CD14-positive monocyte (primary cell): Measurements from ENCODE around the gene USP47. TPM values are rescaled to one million over a fixed set of nuclear protein-coding genes. Genes with fewer than 3 reads are reported as not detected.

Source experiments
- DNase-seq, 3 donors: peaks; one replicate each; pipeline ENCODE4 v3.0.0-alpha.2; 2011 to 2022
- H2AFZ ChIP-seq: 2 replicates; pipeline ENCODE4 v1.6.0; 2012; ENCODE audit warnings: mild to moderate bottlenecking, low read depth, low read length, inconsistent platforms; ENCODE audit not compliant: insufficient read depth, poor library complexity, severe bottlenecking
- H3K27ac ChIP-seq, 2 donors: 1 replicate in 1 of 2; 2 replicates in 1 of 2; pipeline ENCODE4 v1.5.1; 2012 to 2013; ENCODE audit warnings: low read length in 2 of 2, control low read depth in 1 of 2, inconsistent platforms in 1 of 2, low read depth in 1 of 2, mild to moderate bottlenecking in 1 of 2
- H3K27me3 ChIP-seq, 2 donors: one replicate each; pipeline versions ENCODE4 v1.6.0 to v1.6.1; 2011 to 2013; ENCODE audit warnings: low read length in 2 of 2; ENCODE audit not compliant: control insufficient read depth in 2 of 2, insufficient read depth in 2 of 2
- H3K36me3 ChIP-seq, 2 donors: replicated peaks in 1 of 2; 1 replicate in 1 of 2; 2 replicates in 1 of 2; pipeline versions ENCODE4 v1.5.1 to v1.6.1; 2012 to 2013; ENCODE audit warnings: low read length in 2 of 2, control low read depth in 1 of 2, inconsistent platforms in 1 of 2, mild to moderate bottlenecking in 1 of 2; ENCODE audit not compliant: insufficient read depth in 2 of 2, control insufficient read depth in 1 of 2
- H3K4me1 ChIP-seq, 2 donors: 1 replicate in 1 of 2; 2 replicates in 1 of 2; pipeline versions ENCODE4 v1.5.1 to v1.6.1; 2012 to 2013; ENCODE audit warnings: low read length in 2 of 2, control low read depth in 1 of 2, inconsistent platforms in 1 of 2, mild to moderate bottlenecking in 1 of 2, moderate library complexity in 1 of 2; ENCODE audit not compliant: insufficient read depth in 2 of 2, control insufficient read depth in 1 of 2
- H3K4me2 ChIP-seq: replicated peaks from 2 replicates; pipeline ENCODE3; 2012; ENCODE audit warnings: low read length, moderate library complexity, mild to moderate bottlenecking; ENCODE audit not compliant: poor library complexity, severe bottlenecking; ENCODE audit errors: extremely low read depth
- H3K4me3 ChIP-seq, 3 experiments: fragments of 200-600 bp in 1 of 3; sonication (generic) in 1 of 3; replicated peaks in 1 of 3; 1 replicate in 2 of 3; 2 replicates in 1 of 3; pipeline ENCODE4 v1.5.1; 2011 to 2013; ENCODE audit warnings: low read length in 3 of 3, mild to moderate bottlenecking in 3 of 3, control low read depth in 2 of 3, low read depth in 2 of 3, inconsistent platforms in 1 of 3, moderate library complexity in 1 of 3
- H3K79me2 ChIP-seq: 2 replicates; pipeline ENCODE4 v1.6.0; 2012; ENCODE audit warnings: mild to moderate bottlenecking, control low read depth, inconsistent platforms, low read length, moderate library complexity; ENCODE audit not compliant: insufficient read depth
- H3K9ac ChIP-seq: 2 replicates; pipeline ENCODE4 v1.6.0; 2017; ENCODE audit warnings: low read length, mild to moderate bottlenecking; ENCODE audit not compliant: insufficient read depth, poor library complexity, severe bottlenecking
- H3K9me3 ChIP-seq, 2 donors: replicated peaks in 1 of 2; 1 replicate in 1 of 2; 2 replicates in 1 of 2; pipeline versions ENCODE4 v1.5.1 to v1.6.1; 2012 to 2013; ENCODE audit warnings: low read length in 2 of 2, control low read depth in 1 of 2; ENCODE audit not compliant: control insufficient read depth in 1 of 2, insufficient read depth in 1 of 2
- H4K20me1 ChIP-seq: 2 replicates; pipeline ENCODE4 v1.6.0; 2012; ENCODE audit warnings: mild to moderate bottlenecking, low read length, control low read depth, moderate library complexity; ENCODE audit not compliant: insufficient read depth
- H3K27ac Mint-ChIP-seq, 7 donors: one replicate each; pipeline ENCODE4 v1.8.0; 2020; ENCODE audit warnings: mild to moderate bottlenecking in 7 of 7, mixed read lengths in 7 of 7, moderate library complexity in 6 of 7, inconsistent platforms in 2 of 7
- H3K27me3 Mint-ChIP-seq, 3 donors: one replicate each; pipeline ENCODE4 v1.8.0; 2021 to 2022; ENCODE audit warnings: low read depth in 3 of 3, mild to moderate bottlenecking in 3 of 3, mixed read lengths in 3 of 3, moderate library complexity in 3 of 3, inconsistent platforms in 1 of 3
- H3K36me3 Mint-ChIP-seq, 2 donors: one replicate each; pipeline ENCODE4 v1.8.0; 2020; ENCODE audit warnings: mixed read lengths in 2 of 2, inconsistent platforms in 1 of 2, mild to moderate bottlenecking in 1 of 2
- H3K4me1 Mint-ChIP-seq: one replicate; pipeline ENCODE4 v1.8.0; 2020; ENCODE audit warnings: mild to moderate bottlenecking, mixed read lengths
- H3K4me3 Mint-ChIP-seq, 2 donors: one replicate each; pipeline ENCODE4 v1.8.0; 2020; ENCODE audit warnings: mild to moderate bottlenecking in 2 of 2, mixed read lengths in 2 of 2, moderate library complexity in 1 of 2
- H3K9me3 Mint-ChIP-seq, 7 donors: one replicate each; pipeline ENCODE4 v1.8.0; 2020 to 2022; ENCODE audit warnings: mixed read lengths in 7 of 7, mild to moderate bottlenecking in 6 of 7, moderate library complexity in 6 of 7, inconsistent platforms in 2 of 7
- CTCF ChIP-seq: fragments of 200-600 bp; IDR thresholded peaks from one replicate; pipeline ENCODE4 v1.8.0; 2022; ENCODE audit warnings: antibody characterized with exemption, mild to moderate bottlenecking
- WGBS: methylation state at CpG from one replicate; pipeline ENCODE4 v1.1.5; 2013; ENCODE audit warnings: missing lambda C conversion rate; ENCODE audit not compliant: insufficient coverage; 5-methylcytosine and 5-hydroxymethylcytosine counted together
- intact Hi-C, 2 donors: fragments of 100-400 bp; cut with micrococcal nuclease; formaldehyde crosslinking; loops; one replicate each; pipeline versions ENCODE4 v1.15.0 to v1.15.1; 2023
- polyA plus RNA-seq, 3 donors: library from polyadenylated mRNA; depleted of rRNA in 1 of 3; unstranded in 2 of 3; stranded (reverse) in 1 of 3; fragments of 300-500 nt in 2 of 3; fragments of >200 nt in 1 of 3; fragmentation: Illumina TruSeq in 2 of 3; gene quantifications; 1 replicate in 2 of 3; 2 replicates in 1 of 3; pipeline ENCODE4 v1.2.3, GENCODE V29; 2012 to 2021

Gene USP47
- polyA plus RNA-seq, 3 donors, result 8.1 to 17.5 (median 10.5) TPM

DNA sequence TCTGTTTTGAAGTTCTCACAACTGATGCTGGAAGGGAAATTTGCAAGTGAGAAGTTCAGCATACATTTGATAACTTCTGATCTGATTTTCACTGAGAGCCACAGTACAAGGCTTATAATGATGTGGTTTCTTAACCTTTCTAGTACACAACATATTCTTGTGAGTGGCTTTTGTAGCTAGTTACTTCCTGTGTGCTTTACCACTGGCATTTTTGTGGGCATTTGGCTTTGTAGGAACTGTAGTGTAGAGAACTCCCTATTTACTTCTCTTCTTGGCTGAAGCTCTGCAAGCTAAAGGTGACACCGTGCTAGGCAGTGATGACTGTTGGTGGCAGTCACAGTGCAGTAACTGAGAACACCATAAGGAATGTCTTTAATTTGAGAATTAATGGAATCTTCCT is 14.9 kb downstream of the USP47 start:
- no CpG with 5 or more reads among the region's 1 CpG for WGBS
- intact Hi-C loops, result no loop called here
- no peaks in the 10 kb centered on the region for H3K9me3 ChIP-seq
- no peaks in the 10 kb centered on the region for H3K27me3 Mint-ChIP-seq
- no peak for DNase-seq
- peaks cover 31% of the 10 kb centered on the region for H3K4me1 Mint-ChIP-seq
- no peaks in the 10 kb centered on the region for H3K27me3 ChIP-seq
- H2AFZ ChIP-seq, result no peak overlapping the region
- H4K20me1 ChIP-seq, result peaks cover 94% of the 10 kb centered on the region
- no peak overlapping the region for H3K4me2 ChIP-seq
- H3K4me1 ChIP-seq, result peaks cover 0 to 3% of the 10 kb centered on the region in 2 donors
- no peak overlapping the region for H3K9ac ChIP-seq
- no peaks in the 10 kb centered on the region for H3K36me3 ChIP-seq
- peaks cover 99% of the 10 kb centered on the region for H3K79me2 ChIP-seq
- no peak overlapping the region for H3K4me3 ChIP-seq
- TF ChIP-seq CTCF, result no peak
- peaks cover 2 to 4% of the 10 kb centered on the region in 2 donors for H3K36me3 Mint-ChIP-seq
- peak overlapping the region in 1 of 7 donors; percentile 50 for H3K27ac Mint-ChIP-seq
- H3K9me3 Mint-ChIP-seq, result no peaks in the 10 kb centered on the region
- H3K4me3 Mint-ChIP-seq, result no peak overlapping the region
- H3K27ac ChIP-seq, result peak overlapping the region in 1 of 2 donors; percentile 0

- intact Hi-C loops, result no loop called here
- 82% methylated on average over 2 of the region's 5 CpGs for WGBS
- Histone ChIP-seq H3K36me3 (no peaks in the 10 kb centered on the region), H4K20me1 (peaks cover 94% of the 10 kb centered on the region), H3K27ac (no peak overlapping the region), H3K79me2 (peaks cover 99% of the 10 kb centered on the region), H3K4me3 (no peak overlapping the region), H3K27me3 (no peaks in the 10 kb centered on the region), H3K4me1 (peaks cover 0 to 3% of the 10 kb centered on the region in 2 donors), H2AFZ (no peak overlapping the region), H3K4me2 (no peak overlapping the region), H3K9ac (no peak overlapping the region), H3K9me3 (no peaks in the 10 kb centered on the region)
- Mint-ChIP-seq H3K36me3 (peaks cover 2 to 4% of the 10 kb centered on the region in 2 donors), H3K9me3 (no peaks in the 10 kb centered on the region), H3K27ac (no peak overlapping the region), H3K4me1 (peaks cover 25% of the 10 kb centered on the region), H3K4me3 (no peak overlapping the region), H3K27me3 (no peaks in the 10 kb centered on the region)
- no peak for TF ChIP-seq CTCF
- DNase-seq, result no peak
These were observed 16.0 kb downstream of the USP47 start for GRCh38 chr11:11857769-11858168.
